ENCODE measurements around the gene TRPC4AP.
A peak's percentile ranks its signal among the peaks of the same experiment; 100 is the strongest.

Gene TRPC4AP

GRCh38 chr20:34997774-34998173 lies 94.8 kb downstream of the TRPC4AP start:
- Histone ChIP-seq H3K36me3 (peaks cover 28% of the 10 kb centered on the region), H3K4me1 (peaks cover 4% of the 10 kb centered on the region; the same call in 1 of the 2 replicates), H3K4me3 (ENCODE audit: low read depth, low read length) (no peak overlapping the region), H3K9me3 (no peaks in the 10 kb centered on the region), H3K27me3 (no peaks in the 10 kb centered on the region)
- DNase-seq: no peak
- TF ChIP-seq, protein P1, sequence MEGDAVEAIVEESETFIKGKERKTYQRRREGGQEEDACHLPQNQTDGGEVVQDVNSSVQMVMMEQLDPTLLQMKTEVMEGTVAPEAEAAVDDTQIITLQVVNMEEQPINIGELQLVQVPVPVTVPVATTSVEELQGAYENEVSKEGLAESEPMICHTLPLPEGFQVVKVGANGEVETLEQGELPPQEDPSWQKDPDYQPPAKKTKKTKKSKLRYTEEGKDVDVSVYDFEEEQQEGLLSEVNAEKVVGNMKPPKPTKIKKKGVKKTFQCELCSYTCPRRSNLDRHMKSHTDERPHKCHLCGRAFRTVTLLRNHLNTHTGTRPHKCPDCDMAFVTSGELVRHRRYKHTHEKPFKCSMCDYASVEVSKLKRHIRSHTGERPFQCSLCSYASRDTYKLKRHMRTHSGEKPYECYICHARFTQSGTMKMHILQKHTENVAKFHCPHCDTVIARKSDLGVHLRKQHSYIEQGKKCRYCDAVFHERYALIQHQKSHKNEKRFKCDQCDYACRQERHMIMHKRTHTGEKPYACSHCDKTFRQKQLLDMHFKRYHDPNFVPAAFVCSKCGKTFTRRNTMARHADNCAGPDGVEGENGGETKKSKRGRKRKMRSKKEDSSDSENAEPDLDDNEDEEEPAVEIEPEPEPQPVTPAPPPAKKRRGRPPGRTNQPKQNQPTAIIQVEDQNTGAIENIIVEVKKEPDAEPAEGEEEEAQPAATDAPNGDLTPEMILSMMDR (IDR thresholded peaks at IDR 0.05; ENCODE audit: low read depth, low read length): no peak

DNA sequence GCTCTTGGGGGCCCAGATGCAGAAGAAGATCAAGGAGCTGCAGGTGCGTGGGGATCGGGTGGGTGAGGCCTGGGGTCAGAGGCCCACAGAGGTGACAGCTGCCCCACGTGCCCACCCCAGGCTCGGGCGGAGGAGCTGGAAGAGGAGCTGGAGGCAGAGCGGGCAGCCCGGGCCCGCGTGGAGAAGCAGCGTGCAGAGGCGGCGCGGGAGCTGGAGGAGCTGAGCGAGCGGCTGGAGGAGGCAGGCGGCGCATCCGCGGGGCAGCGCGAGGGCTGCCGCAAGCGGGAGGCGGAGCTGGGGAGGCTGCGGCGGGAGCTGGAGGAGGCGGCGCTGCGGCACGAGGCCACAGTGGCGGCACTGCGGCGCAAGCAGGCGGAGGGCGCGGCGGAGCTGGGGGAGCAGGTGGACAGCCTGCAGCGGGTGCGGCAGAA lies 95.5 kb downstream of the TRPC4AP start:
- Histone ChIP-seq H3K36me3 (peaks cover 24% of the 10 kb centered on the region), H3K4me1 (peaks cover 4% of the 10 kb centered on the region; the same call in 1 of the 2 replicates), H3K27me3 (no peaks in the 10 kb centered on the region), H3K9me3 (no peaks in the 10 kb centered on the region), H3K4me3 (ENCODE audit: low read depth, low read length) (no peak overlapping the region)
- DNase-seq: peak; percentile 84
- TF ChIP-seq, protein P1 (IDR thresholded peaks at IDR 0.05; ENCODE audit: low read depth, low read length): no peak

DNA sequence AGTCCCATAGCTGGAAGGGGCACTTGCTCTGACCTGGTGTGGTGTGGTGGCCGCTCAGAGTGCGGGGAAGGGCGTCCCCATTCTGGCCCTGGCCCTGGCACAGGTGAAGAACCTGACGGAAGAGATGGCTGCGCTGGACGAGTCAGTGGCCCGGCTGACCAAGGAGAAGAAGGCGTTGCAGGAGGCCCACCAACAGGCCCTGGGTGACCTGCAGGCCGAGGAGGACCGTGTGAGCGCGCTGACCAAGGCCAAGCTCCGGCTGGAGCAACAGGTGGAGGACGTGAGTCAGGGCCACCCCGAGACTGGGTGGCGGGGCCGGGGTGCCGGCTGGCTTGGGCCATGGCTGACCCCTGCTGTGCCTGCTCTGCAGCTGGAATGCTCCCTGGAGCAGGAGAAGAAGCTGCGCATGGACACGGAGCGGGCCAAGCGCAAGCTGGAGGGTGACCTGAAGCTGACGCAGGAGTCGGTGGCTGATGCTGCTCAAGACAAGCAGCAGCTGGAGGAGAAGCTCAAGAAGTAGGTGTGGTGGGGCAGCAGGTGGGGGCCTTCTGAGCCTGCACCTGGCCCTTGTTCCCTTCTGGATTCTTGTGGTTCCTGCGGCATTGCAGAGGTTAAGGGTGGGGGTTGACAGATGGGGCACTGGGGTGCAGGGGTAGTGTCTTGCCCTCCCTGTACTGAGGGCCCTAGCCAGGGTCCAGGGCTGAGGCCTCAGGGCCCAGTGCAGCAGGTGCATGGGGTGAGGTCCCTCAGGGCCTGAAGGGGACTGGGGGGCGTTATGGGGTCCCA lies 96.2 kb downstream of the TRPC4AP start:
- H3K9me3 ChIP-seq: no peaks in the 10 kb centered on the region
- no peak for DNase-seq
- H3K4me3 ChIP-seq (ENCODE audit: low read depth, low read length): no peak overlapping the region
- peaks cover 4% of the 10 kb centered on the region; the same call in 1 of the 2 replicates for H3K4me1 ChIP-seq
- H3K36me3 ChIP-seq: peaks cover 18% of the 10 kb centered on the region
- TF ChIP-seq, protein P1 (IDR thresholded peaks at IDR 0.05; ENCODE audit: low read depth, low read length): no peak
- H3K27me3 ChIP-seq: no peaks in the 10 kb centered on the region

- Histone ChIP-seq H3K9me3 (no peaks in the 10 kb centered on the region), H3K4me3 (ENCODE audit: low read depth, low read length) (no peak overlapping the region), H3K4me1 (peaks cover 4% of the 10 kb centered on the region; the same call in 1 of the 2 replicates), H3K36me3 (peaks cover 17% of the 10 kb centered on the region), H3K27me3 (no peaks in the 10 kb centered on the region)
- no peak for DNase-seq
- TF ChIP-seq, protein P1 (IDR thresholded peaks at IDR 0.05; ENCODE audit: low read depth, low read length): no peak
These were observed 96.9 kb downstream of the TRPC4AP start for GRCh38 chr20:34995696-34996095.

DNA sequence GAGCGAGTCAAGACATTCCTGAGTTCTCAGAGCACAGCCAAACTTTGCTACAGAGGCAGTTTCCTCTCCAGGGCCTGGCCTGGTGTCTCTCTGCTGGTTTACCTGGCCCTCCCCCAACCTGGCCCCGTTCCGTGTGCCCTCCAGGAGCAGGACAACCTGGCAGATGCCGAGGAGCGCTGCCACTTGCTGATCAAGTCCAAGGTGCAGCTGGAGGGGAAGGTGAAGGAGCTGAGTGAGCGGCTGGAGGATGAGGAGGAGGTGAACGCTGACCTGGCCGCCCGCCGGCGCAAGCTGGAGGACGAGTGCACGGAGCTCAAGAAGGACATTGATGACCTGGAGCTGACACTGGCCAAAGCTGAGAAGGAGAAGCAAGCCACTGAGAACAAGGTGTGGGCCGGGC lies 97.4 kb downstream of the TRPC4AP start:
- DNase-seq: no peak
- Histone ChIP-seq H3K4me3 (ENCODE audit: low read depth, low read length) (no peak overlapping the region), H3K27me3 (no peaks in the 10 kb centered on the region), H3K9me3 (no peaks in the 10 kb centered on the region), H3K4me1 (peaks cover 4% of the 10 kb centered on the region; the same call in 1 of the 2 replicates), H3K36me3 (peaks cover 14% of the 10 kb centered on the region)
- TF ChIP-seq, protein P1 (IDR thresholded peaks at IDR 0.05; ENCODE audit: low read depth, low read length): no peak

DNA sequence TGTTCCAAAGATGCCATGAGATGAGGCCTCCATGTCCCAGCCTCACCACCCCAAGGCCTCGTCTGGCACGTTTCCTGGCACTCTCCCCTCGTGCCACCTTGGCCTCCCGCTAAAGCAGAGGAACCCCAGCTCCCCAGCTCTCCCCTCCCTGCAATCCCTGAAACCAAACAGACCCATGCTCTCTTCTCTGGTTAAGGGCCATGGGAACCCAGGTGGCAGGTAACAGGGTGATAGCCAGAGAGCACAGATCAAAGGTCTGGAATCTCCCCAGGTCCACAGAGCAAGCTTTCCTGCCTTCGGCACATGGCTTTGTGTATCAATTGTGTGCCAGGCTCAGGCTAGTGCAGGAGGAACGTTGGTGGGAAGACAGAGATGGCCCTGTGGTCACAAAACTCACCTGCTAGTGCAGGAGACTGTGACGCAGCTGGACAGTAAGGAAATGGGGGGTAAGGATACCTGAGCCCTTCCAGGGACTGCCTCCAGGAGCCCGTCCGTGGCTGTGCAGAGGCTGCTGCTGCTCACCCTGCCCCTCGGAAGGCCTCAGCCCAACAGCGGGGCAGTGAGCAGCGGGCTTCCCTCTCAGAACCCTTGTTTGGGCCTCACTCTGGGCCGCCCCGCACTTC lies 98.0 kb downstream of the TRPC4AP start:
- TF ChIP-seq, protein P1 (IDR thresholded peaks at IDR 0.05; ENCODE audit: low read depth, low read length): no peak
- H3K27me3 ChIP-seq: no peaks in the 10 kb centered on the region
- no peak for DNase-seq
- peaks cover 11% of the 10 kb centered on the region for H3K36me3 ChIP-seq
- H3K4me3 ChIP-seq (ENCODE audit: low read depth, low read length): no peak overlapping the region
- peaks cover 4% of the 10 kb centered on the region; the same call in 1 of the 2 replicates for H3K4me1 ChIP-seq
- H3K9me3 ChIP-seq: no peaks in the 10 kb centered on the region

Measured in BE2C (cell line).